22Rv1 (cell line): ENCODE results near the gene C9orf78.

Experiments used
- ZFX ChIP-seq: fragments of 450-650 bp; IDR thresholded peaks from 2 replicates; pipeline ENCODE4 v1.6.1; 2017; ENCODE audit warnings: antibody characterized with exemption, borderline replicate concordance
- TF ChIP-seq, protein P1 (sequence below): fragments of 450-650 bp; IDR thresholded peaks from 2 replicates; pipeline ENCODE4 v1.5.1; 2017; ENCODE audit warnings: mild to moderate bottlenecking

DNA sequence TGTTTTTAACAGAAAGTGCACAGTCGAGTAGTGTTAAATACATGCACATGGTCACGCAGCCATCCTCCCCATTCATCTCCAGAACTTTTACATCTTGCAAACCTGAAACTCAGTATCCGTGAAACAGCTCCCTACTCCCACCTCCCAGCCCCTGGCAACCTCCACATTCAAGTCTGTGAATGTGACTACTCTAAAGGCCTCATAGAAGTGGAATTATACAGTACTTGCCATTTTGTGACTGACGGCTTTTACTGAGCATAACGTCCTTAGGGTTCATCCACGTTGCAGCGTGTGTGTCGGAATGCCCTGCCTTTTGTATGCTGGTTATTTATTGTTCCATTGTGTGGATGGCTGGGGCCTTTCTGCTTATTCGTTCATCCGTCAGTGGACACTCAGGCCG lies 36.0 kb upstream of the C9orf78 start:
- TF ChIP-seq, protein P1, sequence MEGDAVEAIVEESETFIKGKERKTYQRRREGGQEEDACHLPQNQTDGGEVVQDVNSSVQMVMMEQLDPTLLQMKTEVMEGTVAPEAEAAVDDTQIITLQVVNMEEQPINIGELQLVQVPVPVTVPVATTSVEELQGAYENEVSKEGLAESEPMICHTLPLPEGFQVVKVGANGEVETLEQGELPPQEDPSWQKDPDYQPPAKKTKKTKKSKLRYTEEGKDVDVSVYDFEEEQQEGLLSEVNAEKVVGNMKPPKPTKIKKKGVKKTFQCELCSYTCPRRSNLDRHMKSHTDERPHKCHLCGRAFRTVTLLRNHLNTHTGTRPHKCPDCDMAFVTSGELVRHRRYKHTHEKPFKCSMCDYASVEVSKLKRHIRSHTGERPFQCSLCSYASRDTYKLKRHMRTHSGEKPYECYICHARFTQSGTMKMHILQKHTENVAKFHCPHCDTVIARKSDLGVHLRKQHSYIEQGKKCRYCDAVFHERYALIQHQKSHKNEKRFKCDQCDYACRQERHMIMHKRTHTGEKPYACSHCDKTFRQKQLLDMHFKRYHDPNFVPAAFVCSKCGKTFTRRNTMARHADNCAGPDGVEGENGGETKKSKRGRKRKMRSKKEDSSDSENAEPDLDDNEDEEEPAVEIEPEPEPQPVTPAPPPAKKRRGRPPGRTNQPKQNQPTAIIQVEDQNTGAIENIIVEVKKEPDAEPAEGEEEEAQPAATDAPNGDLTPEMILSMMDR = no peak
- no peak for TF ChIP-seq ZFX
